ENCODE results near the gene CCDC85C. TPM values are rescaled to one million over a fixed set of nuclear protein-coding genes. Genes with fewer than 3 reads are reported as not detected.

The CCDC85C gene
- total and polyA plus RNA-seq, 2 of the 8 experiments (the other 6 are each of a cell fraction or from before 2014, with no cell fraction given): 16.8 to 35.8 TPM

DNA sequence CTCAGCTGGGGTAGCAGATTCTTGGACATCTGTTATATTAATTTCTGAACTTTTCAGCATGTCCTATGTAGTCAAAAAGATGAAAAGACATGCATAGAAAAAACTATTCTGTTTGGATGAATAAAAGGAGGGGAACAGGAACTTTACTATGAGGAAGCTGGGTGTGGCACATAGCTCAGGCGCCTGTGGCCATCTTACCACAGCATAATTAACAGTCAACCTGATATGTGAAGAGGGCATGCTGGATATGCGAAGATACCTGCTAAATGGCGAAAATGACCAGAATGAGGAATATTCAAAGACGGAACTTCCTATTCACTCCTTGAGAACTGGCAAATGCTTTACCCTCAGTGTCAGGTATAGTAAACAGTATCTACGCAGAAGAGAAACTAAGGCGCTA lies 141.8 kb downstream of the CCDC85C start (continued):
- TF ChIP-seq TAF1 (IDR thresholded peaks at IDR 0.05; ENCODE audit: low read depth, low read length) (no peak), EZH2 (IDR thresholded peaks at IDR 0.05; ENCODE audit: low read depth, low read length, severe bottlenecking) (no peak), POU5F1 (IDR thresholded peaks at IDR 0.05; ENCODE audit: low read depth, low read length) (no peak), BACH1 (IDR thresholded peaks at IDR 0.05; ENCODE audit: low read length) (no peak), SAP30 (IDR thresholded peaks at IDR 0.05; ENCODE audit: insufficient read depth, insufficient replicate concordance, low read length) (no peak)

Data from H1 (cell line).